GM21619 (cell line): ENCODE results near the gene SUSD4.

ENCODE experiments used
- ATAC-seq: cut with Tn5 transposase; IDR thresholded peaks from one replicate; pipeline ENCODE4 v1.9.1; 2021; ENCODE audit not compliant: unreplicated experiment

Gene SUSD4

GRCh38 chr1:223197923-223198627, 165.9 kb downstream of the SUSD4 start:
- ATAC-seq: no peak

GRCh38 chr1:223189903-223190724, 173.9 kb downstream of the SUSD4 start:
- ATAC-seq: peak; percentile 61

- ATAC-seq: no peak
Observed at GRCh38 chr1:223189525-223189902, 174.5 kb downstream of the SUSD4 start.

GRCh38 chr1:223188618-223189356, 175.2 kb downstream of the SUSD4 start:
- no peak for ATAC-seq

- no peak for ATAC-seq
Observed at GRCh38 chr1:223186800-223187199, 177.2 kb downstream of the SUSD4 start.

GRCh38 chr1:223183268-223183862, 180.6 kb downstream of the SUSD4 start:
- ATAC-seq: no peak

GRCh38 chr1:223180731-223181321, 183.2 kb downstream of the SUSD4 start:
- ATAC-seq: no peak

GRCh38 chr1:223179786-223180185, 184.2 kb downstream of the SUSD4 start:
- no peak for ATAC-seq

- ATAC-seq: no peak
Observed at GRCh38 chr1:223179280-223179679, 184.7 kb downstream of the SUSD4 start.

GRCh38 chr1:223177681-223178080, 186.3 kb downstream of the SUSD4 start:
- no peak for ATAC-seq

GRCh38 chr1:223176437-223176836, 187.5 kb downstream of the SUSD4 start:
- ATAC-seq: no peak

GRCh38 chr1:223175633-223176032, 188.3 kb downstream of the SUSD4 start:
- ATAC-seq: no peak

- ATAC-seq: no peak
Observed at GRCh38 chr1:223175032-223175431, 188.9 kb downstream of the SUSD4 start.
